ENCODE measurements around the gene SGCB. TPM values are rescaled to one million over a fixed set of nuclear protein-coding genes. Genes with fewer than 3 reads are reported as not detected.
A peak's percentile ranks its signal among the peaks of the same experiment; 100 is the strongest.
"Not testable (repeated sequence)": the region's sequence is repeated elsewhere in the genome, so short reads cannot be mapped to it uniquely, and the experiment has no call there.

Gene SGCB
- 58.6 and 70.2 TPM in 2 replicates for total RNA-seq
- polyA plus RNA-seq (2012), result 41.3 TPM

GRCh38 chr4:52038103-52038912 lies at the start of gene SGCB:
SGCB (minus strand) TSS chr4:52038299; CDS start chr4:52038259, 40 bp downstream.
- DNase-seq (ENCODE audit: low read depth), result peak; percentile 75

DNA sequence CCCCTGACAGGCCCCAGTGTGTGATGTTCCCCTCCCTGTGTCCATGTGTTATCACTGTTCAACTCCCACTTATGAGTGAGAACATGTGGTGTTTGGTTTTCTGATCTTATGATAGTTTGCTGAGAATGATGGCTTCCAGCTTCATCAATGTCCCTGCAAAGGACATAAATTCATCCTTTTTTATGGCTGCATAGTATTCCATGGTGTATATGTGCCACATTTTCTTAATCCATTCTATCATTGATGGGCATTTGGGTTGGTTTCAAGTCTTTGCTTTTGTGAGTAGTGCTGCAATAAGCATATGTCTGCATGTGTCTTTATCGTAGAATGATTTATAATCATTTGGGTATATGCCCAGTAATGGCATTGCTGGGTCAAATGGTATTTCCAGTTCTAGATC lies 48.3 kb upstream of the SGCB start:
- DNase-seq (ENCODE audit: low read depth), result not testable (repeated sequence)

DNA sequence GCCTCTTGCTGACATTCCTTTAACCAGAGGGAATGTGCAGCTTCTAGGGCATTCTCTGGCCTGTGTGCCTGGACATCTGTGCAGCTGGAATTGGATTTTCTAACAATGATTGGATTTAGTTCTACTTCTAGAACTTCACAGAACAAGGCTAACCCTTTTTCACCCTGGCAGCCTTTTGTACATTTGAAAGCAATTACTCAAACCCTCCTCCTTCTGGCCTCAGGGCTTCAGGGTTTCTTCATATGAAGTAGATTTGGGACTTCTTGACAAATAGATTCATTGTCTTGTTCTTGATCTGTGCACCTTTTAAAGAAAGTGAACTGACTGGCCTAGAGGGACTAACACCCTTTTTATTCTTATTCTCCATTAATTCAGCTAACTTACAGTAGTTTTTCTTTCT lies 43.1 kb upstream of the SGCB start:
- DNase-seq (ENCODE audit: low read depth), result no peak

- DNase-seq (ENCODE audit: low read depth), result no peak
Measured at GRCh38 chr4:52079659-52080058, 41.6 kb upstream of the SGCB start.

GRCh38 chr4:52076731-52077130 lies 38.6 kb upstream of the SGCB start:
- DNase-seq (ENCODE audit: low read depth), result peak; percentile 8

DNA sequence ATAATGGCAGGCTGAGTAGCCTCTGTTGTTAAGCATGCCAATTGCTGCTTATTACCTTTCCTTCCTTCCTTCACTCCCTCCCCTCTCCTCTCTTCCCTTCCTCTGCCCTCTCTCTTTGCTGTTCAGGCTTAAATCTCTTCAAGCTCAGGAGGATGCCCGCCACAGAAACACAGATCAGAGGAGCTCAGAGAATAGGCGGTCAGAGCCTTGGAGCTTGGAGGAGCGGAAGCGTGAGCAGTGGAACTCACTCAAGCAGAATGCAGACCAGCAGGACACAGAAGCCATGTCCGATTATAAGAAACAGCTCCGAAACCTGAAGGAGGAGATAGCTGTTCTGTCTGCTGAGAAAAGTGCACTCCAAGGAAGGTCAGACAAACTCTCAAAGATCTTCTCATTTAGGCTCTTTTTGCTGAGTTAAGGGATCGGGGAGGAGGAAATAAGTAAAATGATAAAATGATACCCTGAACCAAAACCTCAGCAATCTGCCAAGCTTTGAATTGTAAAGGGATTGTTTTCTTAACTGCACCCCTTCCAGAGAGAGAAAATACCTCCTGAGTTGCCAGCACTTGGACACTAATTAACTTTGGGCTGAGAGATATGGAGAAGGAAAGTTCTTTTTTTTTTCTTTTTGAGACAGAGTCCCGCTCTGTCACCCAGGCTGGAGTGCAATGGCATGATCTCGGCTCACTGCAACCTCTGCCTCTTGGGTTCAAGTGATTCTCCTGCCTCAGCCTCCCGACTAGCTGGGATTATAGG lies 33.9 kb upstream of the SGCB start:
- no peak for DNase-seq (ENCODE audit: low read depth)

- no peak for DNase-seq (ENCODE audit: low read depth)
Measured at GRCh38 chr4:52069571-52069970, 31.5 kb upstream of the SGCB start.

DNA sequence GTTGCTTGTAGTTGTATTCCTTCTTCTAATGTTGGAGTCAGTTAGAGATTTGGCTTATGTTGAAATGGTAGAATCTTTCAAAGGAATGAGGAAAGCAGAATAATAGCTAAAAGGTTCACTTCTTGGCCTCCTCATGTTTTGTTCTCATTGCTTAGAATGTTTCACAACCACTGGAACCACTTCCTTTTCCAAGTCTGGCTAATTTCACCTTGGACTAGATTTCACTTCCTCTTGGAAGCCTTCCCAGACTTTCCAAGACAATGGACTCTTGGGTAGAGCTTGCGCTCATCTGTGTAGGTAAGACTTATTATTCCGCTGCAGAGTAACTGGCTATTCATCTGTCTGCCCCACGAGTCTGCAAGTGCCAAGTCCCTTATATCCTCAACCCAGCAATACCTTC lies 21.3 kb upstream of the SGCB start:
- DNase-seq (ENCODE audit: low read depth), result no peak

DNA sequence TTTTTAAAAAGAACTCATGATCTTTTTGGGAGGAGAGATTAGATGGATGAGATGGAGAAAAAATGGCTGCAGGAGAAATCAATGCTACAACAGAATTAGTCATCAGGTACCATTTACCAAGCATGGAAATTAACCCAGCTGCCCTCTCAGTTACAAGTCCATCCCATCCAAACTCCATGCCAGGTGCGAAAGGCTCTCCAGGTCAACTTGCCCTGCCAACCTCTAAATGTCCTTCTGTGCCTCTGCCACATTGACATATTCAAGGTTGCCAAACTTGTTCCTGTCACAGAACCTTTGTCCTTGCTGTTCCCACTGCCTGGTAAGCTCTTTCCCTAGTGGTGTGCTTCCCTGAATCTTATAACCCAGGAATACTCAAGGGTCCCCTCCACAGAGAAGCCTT lies 20.2 kb upstream of the SGCB start:
- DNase-seq (ENCODE audit: low read depth), result no peak

DNA sequence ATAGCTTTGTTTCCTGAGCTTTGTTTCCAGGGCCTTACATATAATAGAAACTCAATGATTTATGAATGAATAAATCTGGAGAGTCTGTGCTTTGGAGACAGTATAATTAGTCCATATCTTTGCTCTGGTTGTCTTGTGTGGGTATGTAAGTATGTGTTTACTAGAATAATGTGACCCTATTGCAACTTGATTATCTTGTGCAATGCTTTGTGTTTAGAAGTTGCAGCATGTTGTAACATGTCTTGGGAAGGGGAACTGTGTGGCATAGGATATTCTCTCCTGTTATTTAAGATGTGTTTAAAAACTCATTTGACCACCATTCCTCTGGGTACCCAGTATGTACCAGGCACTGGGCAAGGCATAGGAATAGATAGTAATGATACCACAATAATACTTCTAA lies 19.1 kb upstream of the SGCB start:
- DNase-seq (ENCODE audit: low read depth), result no peak

DNA sequence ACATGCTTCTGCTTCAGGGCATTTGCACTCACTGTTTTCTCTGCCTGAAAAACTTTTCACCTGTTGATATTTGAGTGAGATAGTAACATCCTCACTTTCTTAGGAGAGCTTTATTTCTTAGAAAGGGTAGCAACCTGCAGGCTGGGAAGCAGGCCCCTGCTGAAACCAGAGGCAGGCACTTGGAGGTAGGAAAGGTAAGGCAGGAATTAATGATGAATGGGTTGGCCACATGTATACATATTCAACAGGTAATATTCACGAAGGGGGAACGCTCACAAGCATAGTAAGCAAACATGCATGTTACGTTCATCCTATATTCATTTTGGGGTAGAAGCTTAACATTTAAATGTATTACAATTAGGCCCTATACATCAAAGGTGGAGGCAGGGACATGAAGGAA lies 16.2 kb upstream of the SGCB start:
- DNase-seq (ENCODE audit: low read depth), result no peak

DNA sequence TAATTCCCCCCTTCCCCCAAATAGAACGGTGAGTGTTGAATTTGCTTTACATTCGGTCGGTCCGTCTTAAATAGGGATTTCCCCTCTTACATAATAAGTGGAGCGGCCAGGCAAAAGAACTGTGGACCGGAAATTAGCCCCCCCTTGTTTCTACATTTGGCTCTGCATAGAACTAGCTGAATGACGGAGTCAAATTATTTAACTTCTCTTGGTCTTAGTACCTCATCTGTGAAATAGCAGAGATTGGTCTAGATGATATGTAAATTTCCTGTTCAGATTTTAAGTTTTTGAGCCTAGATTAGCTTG lies 14.3 kb upstream of the SGCB start:
- no peak for DNase-seq (ENCODE audit: low read depth)

- no peak for DNase-seq (ENCODE audit: low read depth)
Measured at GRCh38 chr4:52051615-52052474, 13.7 kb upstream of the SGCB start.

- no peak for DNase-seq (ENCODE audit: low read depth)
Measured at GRCh38 chr4:52051213-52051614, 13.1 kb upstream of the SGCB start, which contains the start of gene SPATA18. SPATA18 (plus strand) TSS chr4:52051304; CDS start chr4:52051705, 401 bp downstream.

GRCh38 chr4:52049266-52049665 lies 11.2 kb upstream of the SGCB start:
- DNase-seq (ENCODE audit: low read depth), result no peak

DNA sequence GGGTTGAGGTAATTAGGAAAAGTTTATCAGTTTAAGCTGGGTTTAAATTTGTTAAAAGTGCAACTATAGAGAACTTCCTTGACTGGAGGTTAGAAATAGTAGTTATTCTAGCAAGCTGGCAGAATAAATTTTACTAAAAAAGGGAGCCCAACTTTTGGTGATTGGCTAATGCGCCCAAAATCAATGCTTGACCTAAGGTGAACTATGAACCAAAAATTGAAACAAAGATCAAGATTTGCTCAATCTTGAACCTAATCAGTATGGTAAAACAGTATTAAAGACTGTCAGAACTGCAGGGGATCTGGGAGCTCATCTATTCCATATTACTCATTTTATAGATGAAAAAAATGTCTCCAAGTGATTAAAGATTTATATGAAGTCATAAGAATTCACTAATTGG lies 6.9 kb upstream of the SGCB start:
- DNase-seq (ENCODE audit: low read depth), result no peak

DNA sequence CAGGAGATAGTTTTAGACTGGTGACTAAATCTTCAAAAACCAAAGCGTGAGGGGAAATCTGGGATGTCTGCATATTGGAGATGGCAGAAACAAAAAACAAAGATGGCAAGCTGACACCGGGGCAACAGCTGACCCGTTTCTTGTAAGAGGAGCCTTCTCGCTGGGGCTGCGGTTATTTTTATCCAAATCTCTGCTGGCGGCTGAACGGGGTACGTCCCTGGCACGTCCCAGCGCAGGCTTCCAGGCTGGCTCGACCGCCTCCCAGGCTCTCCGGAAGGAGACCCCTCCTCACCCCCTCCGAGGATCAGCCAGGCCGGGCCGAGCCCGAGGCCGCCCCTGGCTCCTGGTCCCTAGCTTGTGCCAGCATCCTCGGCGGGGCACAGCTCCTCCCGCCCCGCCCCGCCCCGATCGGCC lies 403 bp downstream of the SGCB start:
- peak; percentile 85 for DNase-seq (ENCODE audit: low read depth)

GRCh38 chr4:52036886-52037530 lies 1.1 kb downstream of the SGCB start:
- DNase-seq (ENCODE audit: low read depth), result no peak

GRCh38 chr4:52035190-52035589 lies 2.9 kb downstream of the SGCB start:
- DNase-seq (ENCODE audit: low read depth), result no peak

DNA sequence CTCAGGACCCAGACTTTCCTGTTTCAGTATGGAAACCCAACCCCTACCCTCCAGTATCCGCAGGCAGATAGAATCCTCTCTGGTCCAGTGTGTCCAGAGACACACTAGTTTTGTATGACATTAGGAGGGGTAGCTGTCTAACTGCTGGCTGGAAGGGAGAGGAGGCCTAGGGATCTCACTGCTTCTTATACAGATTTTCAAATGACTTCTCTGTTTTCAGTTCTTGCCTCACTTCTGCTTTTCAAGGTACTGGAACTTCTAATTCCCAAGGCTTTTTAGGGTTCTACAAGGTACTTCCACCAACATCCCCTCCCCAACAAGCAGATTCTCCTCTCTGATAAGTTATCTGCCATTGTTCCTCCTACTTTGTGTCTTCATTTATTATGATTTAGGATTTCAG lies 6.1 kb downstream of the SGCB start:
- DNase-seq (ENCODE audit: low read depth), result no peak

- no peak for DNase-seq (ENCODE audit: low read depth)
Measured at GRCh38 chr4:52028970-52029369, 9.1 kb downstream of the SGCB start.

Measured in myocyte (in vitro differentiated cells).